ENCODE results near the gene ANXA4.

The ANXA4 gene

DNA sequence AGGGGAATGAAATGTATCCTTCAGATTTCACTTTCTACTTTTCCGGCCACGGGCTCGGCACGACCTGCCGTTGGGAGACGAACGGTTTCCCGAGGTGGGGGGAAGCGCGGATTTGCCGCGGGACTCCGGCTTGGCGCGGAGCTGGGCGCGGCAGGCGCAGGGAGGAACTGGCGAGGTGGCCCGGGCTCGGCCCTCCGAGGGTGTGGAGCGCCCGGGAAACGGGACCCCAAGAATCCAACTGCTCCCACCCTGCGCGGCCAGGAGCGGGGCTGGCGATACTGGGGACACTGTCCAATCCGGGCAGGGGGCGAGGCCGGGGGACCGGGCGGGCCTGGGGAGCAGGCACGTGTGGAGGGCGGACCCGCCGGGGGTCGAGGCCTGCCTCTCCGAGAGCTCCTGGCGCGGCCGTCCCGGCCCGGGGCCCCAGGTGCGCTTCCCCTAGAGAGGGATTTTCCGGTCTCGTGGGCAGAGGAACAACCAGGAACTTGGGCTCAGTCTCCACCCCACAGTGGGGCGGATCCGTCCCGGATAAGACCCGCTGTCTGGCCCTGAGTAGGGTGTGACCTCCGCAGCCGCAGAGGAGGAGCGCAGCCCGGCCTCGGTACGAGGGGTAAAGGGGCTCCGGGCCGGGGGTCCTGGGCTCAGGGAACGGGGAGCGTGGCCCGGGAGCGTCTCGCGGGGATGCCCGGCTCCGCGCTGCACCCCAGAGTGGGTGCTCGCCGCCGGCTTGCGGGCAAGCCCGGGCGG, at the start of gene ANXA4:
TSS of gene ANXA4 (plus strand) at position 560 of the 747 bp plus-strand sequence. CDS start 39,432 bp downstream, outside the sequence.
- DNase-seq = no peak

DNA sequence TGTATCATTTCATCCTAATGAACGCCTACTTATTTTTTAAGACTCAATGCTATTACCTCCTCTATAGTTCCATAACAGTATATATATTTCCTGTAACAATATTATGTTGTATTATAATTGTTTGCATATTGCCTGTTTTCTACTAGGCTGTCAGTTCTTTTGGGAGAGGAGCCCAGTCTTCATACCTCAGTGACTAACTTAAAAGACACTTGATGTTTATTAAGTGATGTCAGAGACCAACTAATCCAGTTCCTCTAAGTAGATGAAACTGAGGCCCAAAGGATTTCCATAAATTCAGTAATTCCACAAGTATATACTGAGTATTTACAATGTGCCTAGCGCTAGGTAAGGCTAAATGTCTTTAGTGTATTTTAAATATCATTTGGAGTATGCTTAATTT, 49.5 kb upstream of the ANXA4 start:
- DNase-seq = no peak

DNA sequence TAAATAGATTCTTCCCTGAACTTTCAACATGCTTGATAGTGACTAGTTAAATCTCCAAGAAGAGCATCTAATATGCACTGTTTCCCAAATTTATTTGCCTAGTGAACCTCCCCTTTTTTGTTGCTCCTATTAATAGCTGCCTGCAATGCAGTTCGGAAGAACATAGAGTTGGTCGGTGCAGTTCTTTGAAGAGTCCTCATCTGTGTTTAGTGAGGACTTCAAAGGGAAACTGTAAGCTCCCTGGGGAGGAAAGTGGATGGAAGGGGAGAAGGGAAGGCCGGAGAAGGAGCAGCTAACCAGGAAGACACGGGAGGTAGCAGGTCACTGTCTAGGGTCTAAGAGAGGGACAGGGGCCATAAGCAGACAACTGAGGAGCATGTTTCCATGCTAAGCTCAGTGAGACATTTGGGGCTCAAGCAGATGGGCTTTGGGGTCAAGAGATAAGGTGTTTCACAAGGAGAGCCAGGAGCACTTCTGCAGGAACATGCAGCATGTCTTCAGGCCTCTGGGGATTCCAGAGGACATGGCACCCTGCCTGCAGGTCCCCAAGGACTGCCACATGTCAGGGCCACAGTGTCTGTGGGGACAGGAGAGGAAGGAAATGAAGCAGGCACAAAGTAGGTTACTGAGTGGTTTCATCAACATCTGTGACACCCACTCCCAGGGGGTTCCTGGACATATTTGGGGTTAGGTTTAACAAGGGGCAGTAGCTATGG, 48.7 kb upstream of the ANXA4 start:
- no peak for DNase-seq

DNA sequence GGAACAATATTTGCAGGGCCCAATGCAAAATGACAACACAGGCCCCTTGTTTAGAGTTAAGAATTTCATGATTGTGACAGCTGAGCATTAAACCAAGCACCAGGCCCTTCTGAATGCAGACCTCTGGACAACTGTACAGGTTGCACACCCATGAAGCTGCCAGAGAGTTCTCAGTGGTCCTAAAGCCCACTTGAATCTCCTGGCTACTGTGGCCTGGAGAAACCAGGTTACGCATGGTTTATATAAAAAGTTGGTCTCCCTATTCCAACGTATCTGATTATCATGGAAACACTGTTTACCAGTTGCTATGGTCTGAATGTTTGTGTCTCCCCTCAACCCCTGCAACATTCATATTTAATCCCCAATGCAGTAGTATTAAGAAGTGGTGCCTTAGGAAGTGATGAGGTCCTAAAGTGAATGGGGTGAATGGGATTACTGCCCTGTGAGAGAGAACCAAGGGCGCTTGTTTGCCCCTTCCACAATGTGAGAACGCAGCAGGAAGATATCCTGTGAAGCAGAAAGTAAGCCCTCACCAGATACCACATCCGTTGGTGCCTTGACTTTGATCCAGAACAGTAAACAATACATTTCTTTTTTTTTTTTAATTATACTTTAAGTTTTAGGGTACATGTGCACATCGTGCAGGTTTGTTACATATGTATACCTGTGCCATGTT, 48.0 kb upstream of the ANXA4 start:
- DNase-seq = no peak

DNA sequence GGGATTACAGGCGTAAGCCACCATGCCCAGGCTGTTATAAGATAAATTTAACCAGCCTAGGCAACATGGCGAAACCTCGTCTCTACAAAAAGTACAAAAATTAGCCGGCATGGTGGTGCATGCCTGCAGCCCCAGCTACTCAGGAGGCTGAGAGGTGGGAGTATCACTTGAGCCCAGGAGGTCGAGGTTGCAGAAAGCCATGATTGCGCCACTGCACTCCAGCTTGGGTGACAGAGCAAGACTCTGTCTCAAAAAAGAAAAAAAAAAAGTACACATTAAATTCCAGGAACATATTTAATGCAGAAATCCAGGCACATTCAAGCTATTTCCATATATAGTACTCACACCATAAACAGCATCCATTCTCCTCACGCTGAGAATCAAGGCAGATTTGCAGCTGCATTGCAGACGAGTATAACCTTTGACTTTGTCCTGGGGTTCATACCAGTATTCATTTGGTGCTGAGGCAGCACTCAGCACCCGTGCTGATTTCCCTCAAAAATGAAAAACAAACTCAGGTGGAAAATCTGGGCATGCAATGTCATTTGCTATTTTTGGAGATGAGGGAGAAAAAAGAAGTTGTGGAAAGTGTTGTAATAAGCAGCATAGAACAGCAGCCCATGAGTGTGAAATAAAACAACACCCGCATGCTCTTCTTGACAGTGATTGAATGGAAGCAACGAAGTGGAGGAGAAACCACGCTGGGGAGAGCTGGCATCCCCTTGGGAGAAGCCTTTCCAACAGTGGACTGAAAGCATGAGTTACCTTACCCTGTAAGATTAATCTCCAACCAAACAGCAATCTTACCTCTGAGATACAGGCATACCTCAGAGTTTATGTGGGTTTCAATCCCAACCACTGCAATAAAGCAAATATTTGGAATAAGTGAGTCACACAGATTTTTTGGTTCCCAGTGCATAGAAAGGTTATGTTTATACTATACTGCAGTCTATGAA, 46.8 kb upstream of the ANXA4 start:
- no peak for DNase-seq

DNA sequence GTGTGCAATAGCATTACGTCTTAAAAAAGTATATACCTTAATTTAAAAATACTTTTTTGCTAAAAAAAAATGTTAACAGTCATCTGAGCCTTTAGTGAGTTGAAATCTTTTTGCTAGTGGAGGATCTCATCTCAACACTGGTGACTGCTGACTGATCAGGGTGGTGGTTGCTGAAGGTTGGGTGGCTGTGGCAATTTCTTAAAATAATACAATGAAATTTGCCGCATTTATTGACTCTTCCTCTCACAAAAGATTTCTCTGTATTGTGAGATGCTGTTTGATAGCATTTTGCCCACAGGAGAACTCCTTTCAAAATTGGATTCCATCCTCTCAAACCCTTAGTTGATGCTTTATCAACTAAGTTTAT, 46.1 kb upstream of the ANXA4 start:
- no peak for DNase-seq

DNA sequence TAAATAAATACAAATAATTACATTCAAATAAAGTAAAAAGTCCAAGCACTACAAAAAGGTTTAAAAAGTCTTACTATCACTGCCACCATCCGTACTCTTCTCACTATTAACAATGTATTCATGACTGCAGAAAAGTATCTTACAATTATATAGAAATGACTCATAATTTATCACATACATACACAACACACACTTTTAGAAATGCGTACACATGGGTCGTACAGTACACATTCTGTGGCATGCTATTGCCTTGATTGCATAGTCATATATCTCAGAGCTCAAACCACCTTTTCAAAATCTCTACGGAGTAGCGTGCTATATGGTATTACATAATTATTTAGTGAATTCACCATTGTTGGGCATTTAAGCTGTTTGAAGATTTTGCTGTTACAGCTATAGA, 41.6 kb upstream of the ANXA4 start:
- no peak for DNase-seq

DNA sequence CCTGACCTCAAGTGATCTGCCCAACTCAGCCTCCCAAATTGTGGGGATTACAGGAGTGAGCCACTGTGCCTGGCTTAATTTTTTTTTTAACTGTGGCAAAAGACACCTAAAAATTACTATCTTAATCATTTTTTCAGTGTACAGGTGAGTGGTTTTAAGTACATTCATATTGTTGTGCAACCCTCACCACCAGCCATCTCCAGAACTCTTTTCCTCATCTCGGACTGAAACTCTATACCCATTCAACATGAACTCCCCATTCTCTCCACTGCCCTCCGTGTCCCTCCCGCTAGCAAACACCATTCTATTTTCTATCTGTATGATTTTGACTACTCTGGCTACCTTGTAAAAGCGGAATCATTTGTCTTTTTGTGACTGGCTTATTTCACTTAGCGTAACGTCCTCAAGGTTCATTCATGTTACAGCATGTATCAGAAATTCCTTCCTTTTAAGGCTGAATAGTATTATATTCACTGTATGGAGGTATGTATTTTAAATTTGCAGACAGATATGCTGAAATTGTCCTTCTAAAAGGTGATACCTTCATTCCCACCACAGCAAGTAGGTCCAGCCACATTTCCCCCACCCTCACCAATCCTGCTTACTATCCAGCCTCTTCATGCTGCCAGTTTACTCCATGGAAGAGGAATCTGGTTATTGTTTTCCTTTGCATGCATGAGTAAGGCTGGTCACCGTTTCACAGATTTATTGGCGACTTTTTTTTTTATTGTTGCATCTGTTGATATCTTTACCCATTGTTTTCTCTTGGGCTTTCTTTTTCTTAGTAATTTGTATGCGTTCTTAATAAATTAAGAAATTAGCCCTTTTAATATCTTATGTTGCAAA, 40.6 kb upstream of the ANXA4 start:
- DNase-seq = no peak

DNA sequence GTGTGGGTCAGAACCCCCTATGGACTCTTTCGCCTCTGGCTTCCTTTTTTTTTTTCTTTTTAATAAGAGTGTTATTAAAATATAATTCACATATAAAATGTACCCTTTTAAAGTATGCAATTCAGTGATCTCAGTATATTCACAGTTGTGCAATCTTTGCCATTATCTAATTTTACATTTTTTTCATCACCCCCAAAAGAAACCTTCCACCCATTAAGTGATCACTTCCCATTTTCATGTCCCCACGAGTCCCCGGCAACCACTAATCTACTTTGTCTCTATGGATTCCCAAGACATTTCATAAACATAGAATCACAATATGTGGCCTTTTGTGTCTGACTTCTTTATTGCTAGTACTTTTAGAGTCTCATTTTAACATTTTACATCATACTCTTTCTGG, 38.7 kb upstream of the ANXA4 start:
- no peak for DNase-seq

DNA sequence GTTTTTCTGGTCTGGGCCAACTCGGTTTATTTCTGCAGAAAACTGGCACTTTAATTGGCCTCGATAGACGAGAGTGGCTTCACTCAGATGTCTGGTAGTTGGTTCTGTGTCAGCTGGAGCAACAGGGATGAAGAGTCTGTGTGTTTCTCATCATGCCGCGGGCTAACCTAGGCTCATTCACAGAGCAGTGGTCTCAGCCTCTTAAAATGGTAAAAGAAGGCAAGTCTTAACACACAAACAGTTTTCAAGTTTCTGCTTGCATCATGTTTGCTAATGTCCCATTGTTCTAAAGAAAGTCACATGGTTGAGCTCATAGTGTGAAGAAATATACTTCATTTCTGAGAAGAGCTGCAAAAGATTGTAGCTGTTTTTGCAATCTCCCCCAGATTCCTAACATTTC, 37.5 kb upstream of the ANXA4 start:
- no peak for DNase-seq

DNA sequence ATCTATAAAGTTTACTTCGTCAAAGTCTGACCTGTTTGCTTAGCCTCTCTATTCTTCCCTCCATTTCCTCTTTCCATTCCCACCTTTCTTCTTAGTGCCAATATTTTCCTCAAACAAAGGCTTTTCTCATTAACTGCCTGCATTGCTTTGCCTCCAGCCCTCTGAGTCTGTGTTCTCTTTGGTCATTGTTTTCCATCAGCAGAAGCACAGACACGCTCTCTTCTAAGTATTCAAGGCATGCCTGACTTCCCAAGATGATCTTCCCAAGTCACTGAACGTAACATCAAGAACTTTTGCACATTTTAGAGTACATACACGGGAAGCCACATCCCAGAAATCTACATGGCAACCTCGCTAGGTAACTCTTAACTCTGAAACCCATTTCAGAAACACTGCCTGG, 32.6 kb upstream of the ANXA4 start:
- DNase-seq = no peak

DNA sequence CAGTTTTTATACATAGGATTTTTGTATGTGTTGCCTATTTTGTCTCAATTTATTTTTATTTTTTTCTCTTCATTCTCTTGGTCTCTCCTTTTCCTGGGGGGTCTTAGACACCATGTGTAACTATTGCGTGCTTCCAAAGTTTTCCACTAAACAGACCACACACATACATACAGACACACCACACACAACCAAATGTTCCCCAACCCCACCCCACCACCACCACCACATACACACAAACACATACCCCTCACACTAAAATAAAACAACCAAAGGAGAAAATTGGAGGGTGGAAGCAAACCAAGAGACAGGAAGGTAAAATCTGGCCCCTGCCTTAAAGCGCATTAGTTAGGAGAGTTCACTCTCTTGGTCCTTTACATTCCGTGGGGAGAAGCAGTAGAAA, 30.0 kb upstream of the ANXA4 start:
- DNase-seq = no peak

DNA sequence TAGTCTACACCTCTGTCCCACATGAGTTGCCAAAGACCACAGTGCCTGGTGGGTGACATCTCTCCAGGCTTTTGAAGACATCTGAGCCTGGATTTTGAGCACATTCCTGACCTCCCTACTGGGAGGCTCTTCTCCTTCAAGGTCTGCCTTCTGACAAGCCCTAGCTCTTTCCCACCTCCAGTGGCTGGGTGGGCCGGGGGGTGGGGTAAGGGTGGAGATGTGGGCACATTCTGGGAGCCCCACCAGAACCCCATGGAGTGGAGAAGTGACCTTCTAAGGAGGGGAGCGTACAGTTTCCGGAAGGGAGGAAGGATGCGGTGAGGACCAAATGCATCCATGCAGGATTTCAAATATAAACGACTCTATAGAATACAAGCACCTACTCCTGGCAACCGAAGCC, 27.9 kb upstream of the ANXA4 start:
- no peak for DNase-seq

DNA sequence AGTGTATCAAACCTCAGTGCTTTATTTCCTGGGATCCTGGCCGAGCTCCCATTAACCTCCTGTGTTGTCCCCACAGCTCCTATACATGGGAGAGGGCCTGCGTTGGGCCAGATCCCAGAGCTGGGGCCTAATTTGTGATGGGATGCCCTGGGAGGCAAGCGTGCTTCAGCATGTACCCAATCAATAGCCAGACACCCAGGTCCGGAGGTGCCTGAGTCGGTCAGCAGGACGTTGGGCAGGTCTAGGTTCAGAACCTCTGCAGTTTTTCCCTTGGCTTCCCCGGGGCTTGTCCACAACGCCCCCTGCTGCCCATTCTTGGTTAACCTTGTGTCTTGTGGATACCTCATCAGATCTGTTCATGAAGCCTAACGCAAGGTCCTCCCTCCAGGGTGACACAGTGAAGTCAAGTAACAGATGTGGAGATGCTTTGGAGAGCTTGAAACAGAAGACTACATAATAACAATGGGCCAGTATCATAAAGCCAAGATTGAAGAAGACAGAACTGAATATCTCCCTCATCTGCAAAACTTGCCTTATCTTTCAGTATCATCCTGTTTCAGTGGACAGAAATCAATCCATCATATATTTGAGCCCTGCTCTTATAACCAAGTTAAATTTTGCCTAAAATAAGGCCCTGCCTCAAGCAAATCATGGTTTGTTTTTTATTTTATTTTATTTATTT, 27.3 kb upstream of the ANXA4 start:
- DNase-seq = peak; percentile 11

DNA sequence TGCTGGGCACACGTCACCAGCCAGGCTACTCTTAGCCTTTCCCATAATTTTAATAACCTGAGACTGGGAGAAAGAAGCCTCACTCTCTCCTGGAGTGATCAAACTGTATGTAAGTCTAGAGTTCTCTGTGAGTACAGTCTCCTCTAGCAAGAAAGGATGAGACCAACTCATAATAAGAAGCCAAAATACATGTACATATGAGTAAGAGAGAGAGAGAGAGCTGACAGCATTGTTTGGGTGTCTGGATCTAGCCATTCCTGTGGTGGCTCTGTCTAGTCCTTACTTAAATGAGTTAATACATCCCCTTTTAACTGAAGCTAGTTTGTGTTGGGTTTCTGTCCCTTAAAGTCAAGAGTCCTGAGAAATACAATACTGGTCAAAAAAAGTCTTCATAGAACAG, 26.0 kb upstream of the ANXA4 start:
- no peak for DNase-seq

DNA sequence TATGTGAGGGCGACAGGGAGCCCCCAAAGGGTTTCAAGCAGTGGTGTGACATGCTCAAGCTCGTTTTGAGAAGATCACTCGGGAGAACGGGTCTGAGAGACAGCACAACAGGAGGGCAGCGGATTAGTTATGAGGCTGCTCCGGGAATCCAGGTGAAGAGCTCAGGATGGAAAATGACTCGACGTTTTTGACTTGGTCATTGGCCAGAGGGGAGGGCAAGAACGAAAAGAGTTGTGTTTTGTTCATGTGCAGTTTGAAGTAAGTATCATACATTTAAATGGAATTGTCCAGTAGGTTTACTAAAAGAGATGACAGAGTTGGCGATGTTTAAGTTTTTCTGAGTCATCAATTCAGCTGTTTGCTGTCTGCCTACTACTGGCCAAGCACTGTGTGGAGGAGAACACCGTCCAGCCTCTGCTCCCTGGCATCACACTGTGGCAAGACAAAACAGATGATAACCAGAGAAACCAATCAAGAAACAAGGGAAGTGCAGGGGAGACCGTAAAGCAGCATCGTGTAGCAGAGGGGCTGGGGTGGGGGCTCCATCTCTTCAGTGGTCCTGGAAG, 25.3 kb upstream of the ANXA4 start:
- DNase-seq = no peak

DNA sequence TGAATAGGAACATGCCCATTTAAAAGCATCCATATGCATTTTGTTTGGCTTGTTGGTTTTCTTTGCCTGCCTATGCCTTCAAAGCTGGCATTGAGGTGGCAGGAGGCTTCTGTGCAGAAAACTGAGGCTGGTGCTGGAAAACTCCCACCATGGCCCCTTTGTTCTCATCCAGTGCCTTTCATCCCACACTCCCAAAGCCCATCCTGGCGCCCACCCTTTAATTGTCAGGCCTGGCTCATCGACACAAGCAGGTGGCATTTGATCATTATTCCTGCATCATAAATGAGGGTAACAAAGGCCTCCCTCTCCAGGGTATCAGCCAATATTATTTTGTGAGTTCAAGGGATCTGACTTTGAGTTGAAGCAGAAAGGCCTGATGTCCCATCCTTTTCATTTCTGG, 24.7 kb upstream of the ANXA4 start:
- DNase-seq = no peak

DNA sequence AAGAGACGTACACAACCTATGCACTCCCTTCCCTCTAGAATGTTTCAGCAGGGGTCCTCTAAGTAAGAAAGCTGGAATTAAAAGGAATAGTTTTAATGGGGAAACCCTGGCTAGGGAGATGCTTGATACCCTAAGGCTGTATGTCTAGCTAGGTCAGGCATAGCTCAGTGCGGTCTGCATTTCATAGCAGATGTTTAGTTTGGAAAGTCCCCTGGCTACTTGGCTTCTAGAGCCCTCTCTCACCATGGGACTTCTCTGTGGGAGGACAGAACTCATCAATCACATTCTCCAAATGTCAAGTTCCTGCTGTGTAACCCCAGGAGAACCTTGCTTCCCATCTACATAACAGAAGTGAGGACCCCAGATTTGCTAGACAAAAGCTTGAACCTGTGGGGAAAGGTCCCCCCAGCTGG, 24.1 kb upstream of the ANXA4 start:
- no peak for DNase-seq

DNA sequence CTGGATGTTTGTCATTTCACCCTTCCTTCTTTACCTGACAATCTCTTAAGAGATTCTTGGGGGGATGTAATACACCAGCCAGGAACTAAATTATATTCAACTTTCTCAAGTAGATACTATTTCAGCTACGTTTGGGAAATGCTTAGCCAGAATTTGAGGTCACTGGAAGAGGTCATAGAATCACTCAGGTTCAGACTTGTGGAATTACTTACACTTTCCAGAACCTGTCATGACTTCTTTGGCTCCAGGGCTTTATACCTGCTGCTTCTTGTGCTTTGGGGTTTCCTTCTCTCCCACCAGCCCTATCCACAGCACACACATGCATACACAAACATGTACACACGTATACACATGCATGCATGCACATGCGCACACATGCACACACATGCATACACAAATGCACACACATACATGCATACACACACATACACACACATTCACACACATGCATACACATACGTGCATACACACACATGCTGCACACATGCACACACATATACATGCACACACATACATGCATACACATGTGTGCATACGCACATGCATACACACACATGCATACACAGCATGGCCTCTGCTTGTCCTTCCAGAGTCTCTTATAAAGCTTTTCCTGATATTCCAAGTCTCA, 23.5 kb upstream of the ANXA4 start:
- no peak for DNase-seq

DNA sequence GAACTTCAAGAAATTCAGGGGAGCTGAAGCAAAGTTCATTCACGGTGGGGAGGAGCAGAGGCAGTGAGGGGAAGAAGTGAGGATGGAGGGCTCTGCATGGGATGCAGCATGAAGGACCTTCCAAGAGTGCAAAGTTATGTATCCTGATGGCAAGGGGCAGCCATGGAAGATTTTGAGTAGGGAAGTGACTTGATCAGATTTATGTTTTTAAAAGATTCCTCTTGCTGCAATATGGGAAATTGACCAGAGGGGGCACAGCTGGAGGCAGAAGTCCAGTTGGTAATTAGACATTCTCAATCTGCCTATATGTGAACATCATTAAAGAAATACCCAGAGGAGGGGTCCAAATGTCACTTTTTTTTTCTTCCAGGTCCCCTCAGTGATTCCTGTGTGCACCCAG, 21.5 kb upstream of the ANXA4 start:
- no peak for DNase-seq

DNA sequence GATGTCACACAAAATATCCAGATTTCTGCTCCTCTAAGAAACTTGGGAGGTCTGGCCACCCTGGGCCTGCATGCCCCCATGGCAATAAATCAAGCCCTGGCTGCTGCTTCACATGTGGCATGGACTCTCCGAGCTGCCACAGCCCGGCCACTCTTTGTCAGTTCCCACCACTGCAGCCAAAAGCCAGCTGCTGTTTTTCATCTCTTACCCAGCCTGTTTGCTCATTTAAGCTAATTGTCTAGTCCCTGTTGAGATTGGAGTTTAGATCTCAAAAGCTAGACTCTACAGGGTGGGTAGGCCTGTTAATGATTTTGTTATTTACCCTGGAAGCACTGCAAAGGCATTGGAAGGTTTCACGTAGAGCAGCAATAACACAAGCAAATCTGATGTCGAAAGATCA, 20.9 kb upstream of the ANXA4 start:
- no peak for DNase-seq
